ENCODE results near the gene VAMP4.
"Not testable (repeated sequence)": the region's sequence is repeated elsewhere in the genome, so short reads cannot be mapped to it uniquely, and the experiment has no call there.

Gene VAMP4

DNA sequence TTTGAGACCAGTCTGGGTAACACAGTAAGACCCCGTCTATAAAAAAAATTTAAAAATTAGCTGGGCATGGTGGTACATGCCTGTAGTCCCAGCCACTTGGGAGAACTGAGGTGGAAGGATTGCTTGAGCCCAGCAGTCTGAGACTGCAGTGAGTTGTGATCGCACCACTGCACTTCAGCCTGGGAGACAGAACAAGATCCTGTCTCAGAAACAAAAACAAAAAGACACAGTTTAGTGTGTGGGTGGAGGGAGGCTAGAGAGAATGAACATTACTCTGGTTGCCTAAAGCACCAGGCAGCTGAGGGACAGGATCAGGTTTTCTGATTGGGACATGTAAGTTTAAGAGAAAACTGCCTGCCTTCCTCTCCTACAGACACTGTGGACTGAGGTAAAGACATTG, 42.3 kb downstream of the VAMP4 start:
- no peak for DNase-seq (ENCODE audit: low spot score)

DNA sequence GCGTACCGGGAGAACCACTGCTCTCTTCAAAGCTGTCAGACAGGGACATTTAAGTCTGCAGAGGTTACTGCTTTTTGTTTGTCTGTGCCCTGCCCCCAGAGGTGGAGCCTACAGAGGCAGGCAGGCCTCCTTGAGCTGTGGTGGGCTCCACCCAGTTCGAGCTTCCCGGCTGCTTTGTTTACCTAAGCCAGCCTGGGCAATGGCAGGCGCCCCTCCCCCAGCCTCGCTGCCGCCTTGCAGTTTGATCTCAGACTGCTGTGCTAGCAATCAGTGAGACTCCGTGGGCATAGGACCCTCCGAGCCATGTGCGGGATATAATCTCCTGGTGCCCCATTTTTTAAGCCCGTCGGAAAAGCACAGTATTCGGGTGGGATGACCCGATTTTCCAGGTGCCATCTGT, 46.1 kb downstream of the VAMP4 start:
- DNase-seq (ENCODE audit: low spot score) = not testable (repeated sequence)

DNA sequence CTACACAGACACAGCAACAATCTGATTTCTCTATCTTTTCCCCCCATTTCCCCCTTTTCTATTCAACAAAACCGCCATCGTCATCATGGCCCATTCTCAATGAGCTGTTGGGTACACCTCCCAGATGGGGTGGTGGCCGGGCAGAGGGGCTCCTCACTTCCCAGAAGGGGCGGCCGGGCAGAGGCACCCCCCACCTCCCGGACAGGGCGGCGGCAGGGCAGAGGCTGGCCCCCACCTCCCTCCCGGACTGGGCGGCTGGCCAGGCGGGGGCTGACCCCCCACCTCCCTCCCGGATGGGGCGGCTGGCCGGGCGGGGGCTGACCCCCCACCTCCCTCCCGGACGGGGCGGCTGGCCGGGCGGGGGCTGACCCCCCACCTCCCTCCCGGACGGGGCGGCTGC, 48.3 kb downstream of the VAMP4 start:
- DNase-seq (ENCODE audit: low spot score) = not testable (repeated sequence)

DNA sequence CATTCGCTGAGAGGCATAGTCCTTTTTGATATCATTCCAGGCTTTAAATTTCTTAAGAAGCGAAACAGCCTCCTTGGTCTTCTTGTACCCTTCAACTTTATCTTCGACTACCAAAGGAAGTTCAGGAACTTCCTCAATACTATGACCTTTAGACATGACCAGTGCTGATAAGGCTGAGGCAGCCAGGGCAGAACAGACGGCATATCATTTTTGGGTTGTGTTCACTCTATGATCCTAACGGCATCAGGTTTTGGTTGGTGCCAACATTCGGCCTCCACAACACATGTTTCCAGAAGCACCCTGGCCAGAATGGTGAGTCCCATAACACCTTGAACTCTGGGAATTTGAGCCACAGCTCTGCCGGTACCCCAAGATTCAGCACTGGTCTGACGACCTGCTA, 58.0 kb downstream of the VAMP4 start:
- no peak for DNase-seq (ENCODE audit: low spot score)

DNA sequence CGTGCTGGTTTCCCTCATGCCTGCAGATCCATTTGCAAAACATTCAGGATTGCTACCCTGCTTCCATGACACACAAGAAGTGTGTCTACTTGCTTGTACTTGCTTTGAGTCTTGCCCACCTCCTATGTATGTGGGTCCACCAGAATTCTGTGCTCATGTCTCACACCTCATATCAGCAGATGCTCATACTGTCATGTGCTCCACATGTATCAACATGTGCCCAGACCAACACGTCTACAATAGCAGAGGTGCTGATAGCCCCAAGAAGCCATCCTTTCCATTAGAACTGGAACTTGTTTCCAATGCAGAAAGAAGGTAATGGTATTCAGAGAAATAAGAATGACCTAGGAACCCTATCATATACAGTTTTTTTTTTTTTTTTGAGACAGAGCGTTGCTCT, 61.5 kb downstream of the VAMP4 start:
- no peak for DNase-seq (ENCODE audit: low spot score)

DNA sequence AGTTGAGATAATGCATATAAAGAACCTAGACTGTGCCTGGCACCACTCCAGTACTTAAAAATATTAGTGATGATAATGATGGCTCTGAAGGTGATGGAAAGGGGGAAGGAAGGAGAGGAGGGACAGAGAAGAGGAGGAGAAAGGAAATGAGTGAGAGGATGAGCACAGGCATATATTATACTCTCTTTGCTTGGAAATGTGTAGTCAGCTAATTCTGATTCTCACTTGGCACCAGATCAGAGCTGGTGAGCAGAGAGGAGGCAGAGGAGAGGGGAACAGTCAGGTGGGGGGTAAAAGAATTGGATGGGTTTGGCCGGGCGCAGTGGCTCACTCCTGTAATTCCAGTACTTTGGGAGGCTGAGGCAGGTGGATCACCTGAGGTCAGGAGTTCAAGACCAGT, 65.0 kb downstream of the VAMP4 start:
- DNase-seq (ENCODE audit: low spot score) = no peak

DNA sequence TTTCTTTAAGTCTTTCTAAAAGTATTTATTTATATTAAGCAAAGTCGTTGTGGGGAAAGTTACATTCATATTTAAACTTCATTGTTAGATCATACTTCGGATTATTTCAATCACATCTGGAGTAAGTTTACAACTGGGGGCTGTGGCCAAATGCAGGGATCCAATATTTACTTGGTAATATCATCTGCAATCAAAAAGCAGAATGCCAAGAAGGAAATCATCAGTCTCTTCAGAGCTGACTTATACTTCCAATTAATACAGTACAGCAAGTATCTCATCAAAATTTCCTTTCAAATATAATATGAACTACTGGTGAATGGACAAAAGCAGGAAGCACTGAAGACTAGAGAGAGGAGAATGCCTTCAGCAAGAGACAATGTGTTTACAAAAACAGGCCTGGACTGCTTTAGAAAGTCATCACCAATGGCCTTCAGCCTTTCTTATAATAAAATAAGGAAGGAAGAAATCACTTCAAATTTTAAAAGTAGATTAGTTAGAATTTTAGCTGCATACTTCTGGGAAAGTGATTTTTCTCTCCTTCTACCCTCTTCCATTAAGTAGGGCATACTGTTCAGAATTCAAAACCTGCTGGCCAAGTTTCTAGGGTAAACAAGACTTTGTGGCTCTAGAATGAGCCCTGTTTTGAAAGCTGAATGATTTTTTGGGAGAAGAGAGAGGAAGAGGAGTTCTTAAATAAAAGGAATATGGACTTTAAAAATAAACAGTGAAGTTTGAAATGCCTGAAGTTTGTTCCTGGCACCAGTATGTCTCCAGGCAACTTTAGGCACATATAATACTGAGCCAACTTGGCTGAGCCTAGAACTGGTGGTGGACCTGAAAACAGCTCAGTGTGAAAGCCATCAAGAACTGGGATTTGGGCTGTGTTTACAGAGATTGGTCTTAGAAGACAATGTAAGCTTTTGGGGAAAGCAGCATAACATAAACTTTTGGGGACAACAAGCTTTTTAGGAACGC, 67.1 kb downstream of the VAMP4 start:
- DNase-seq (ENCODE audit: low spot score) = no peak

DNA sequence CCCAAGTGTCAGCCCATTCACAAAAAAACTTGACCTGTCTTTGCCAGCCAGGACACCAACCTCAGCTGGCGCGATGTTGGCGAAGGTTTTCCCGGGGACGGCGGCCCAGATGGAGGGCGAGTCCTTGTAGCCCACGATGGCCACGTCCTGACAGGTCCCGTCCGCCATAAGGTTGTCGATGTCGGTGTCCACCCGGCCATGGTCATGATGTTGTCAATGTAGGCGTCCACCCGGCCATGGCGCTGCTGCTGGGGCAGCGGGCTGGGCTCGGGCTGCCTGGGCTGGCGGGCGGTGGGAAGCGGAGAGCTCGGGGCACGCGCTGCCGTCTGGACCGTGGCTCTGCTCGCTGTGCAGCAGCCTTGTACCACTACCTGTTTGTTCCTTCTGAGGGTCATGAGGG, 71.1 kb downstream of the VAMP4 start:
- no peak for DNase-seq (ENCODE audit: low spot score)

DNA sequence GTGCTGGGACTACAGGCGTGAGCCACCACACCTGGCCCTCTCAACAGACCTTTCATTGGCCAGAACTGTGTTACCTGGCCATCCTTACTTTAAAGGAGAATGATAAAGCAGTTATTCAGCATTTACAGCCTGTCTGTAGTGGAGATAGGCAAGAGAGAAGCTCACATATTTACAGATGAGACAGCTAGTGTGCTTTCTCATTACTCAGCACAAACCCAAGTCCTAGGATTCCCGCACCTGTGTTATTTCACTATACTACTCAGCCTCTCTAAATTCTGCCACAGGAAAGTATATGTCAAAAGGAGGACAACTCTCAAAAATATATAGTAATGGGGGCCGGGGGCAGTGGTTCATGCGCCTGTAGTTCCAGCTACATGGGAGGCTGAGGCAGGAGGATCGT, 73.5 kb downstream of the VAMP4 start:
- DNase-seq (ENCODE audit: low spot score) = no peak

DNA sequence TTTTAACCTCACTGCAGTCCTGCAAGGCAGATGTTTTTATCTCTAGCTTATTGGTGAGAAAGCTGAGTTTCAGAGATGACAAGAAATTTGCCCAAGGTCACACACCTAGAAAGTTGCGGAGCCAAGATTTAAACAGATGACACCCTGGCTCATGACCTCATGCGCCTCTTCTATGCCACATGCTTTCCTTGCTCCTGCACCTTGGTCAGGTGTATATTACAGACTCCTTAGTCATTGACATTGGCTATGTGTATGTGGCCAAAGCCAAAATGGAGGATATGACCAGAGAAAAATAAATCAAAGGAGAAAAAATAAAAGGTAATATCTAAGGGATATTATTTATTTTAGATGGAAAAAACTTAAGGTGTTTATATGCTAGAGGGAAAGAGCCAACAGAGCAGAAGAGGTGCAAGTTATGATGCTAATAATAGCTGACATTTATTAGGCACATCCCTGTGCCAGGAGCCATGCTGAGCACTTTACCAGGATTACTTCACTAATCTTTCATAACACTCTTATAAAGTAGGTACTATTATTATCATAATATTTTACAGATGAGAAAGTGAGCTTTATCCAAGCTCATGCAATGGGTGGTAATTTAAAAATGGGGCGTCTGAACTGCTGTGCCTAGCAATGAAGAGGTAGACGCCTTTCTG, 75.6 kb downstream of the VAMP4 start:
- DNase-seq (ENCODE audit: low spot score) = no peak

DNA sequence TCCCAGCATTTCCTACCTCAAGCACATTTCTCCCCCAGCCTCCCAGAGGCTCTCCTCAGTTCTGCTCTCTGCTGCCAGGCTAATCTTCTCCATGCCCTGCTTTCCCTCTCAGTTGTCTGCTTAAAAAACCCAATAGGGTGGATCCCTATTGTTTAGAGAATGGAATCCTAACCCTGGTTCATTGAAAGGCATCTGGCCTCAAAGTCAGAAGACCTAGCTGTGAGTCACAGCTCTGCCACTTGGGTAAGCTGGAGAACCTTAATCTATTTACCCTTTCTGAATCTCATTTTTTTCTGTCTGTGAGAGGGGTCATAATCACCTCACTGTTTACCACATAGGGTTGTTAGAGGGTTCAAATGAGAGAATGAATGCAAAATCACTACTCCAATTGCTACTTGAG, 76.9 kb downstream of the VAMP4 start:
- no peak for DNase-seq (ENCODE audit: low spot score)

DNA sequence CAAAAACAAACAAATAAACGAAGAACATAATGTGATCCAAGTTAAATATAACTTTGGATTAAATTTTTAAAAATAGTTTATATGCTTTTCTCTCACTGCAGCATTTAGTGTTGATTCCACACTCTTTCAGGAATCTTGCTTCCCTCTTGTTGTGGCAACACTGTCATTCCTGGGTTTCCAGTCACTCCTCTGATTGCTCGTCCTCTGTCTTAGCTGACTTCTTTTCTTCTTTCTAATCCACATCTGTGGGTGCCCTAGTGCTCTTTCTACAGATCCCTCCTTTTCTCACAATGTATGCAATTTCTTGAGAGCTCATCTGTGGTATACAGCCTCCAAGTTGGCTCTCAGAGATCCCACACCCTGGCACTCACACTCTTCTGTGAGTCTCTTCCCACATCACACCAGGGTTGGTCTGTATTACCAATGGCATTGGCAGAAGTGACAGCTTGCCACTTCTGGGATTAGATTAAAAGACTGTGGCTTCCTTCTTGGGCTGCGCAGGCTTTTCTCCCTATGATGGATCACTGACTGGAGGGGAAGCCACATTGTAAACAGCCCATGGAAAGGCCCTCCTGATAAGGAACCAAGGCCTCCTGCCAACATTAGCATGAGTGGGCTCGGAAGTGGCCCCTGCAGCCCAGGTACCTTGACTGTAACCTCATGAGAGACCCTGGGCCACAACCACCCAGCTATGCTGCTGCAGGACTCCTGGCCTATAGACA, 77.8 kb downstream of the VAMP4 start:
- no peak for DNase-seq (ENCODE audit: low spot score)

DNA sequence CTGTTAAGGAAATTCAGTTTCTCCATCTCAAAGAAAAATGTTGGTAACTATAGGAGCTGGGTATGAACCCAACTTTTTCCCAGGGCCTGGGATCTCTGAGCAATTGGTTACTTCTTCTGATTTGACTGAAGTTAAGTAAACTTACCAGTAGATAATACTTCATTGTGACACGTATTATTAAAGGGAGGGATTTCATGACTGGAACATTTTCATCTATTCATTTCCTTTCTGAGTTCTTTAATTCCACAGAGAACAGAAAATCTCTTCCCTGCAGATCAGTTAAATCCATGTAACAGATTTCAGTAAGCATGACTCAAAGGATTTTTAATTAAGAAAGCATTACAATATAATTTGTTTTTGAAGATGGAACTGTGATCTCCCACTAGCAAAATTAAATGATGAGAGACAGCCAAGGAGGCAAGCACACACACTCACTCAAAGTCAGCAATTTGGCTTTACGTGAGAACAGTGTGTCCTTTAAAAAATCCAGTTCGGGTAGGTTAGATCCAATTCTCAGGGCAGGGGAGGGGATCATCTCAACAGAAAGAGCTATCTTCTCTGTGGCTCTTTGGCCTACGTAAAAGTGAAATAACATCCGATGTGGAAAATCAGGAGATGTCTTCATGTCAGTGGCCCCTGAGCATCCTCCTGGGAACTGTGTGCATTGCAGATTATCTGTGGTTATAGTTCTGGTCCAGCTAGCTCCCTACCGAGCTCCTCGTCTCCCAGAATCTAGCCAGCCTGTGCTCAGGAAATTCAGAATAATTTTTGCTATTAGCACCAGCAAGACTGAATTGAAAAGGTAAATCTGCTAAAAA, 78.6 kb downstream of the VAMP4 start:
- no peak for DNase-seq (ENCODE audit: low spot score)

DNA sequence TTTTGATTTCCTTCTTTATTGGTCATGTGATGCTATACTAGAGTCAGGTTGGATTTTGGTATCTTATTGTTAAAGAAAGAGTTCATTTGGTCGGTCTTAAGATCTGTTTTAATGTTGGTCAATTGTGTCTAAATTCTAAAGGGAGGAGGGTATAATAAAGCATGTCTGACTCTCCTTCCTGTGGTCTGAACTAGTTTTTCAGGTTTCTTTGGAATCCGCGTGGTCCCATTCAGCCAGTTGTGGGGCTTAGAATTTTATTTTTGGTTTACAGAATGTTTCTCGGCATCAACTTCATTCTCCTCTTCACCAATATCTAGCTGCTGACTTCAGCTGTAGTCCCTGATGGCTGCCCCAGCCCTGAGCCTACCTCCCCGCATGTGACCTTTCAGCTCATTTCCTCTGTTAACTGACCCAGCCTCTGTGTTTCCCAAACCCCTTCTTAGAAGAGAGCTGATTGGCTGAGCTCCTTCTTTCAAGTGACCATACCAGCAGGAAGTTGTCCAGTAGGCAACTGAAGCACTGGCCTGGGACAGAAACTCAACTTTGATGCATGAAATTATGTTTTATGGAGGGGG, 80.7 kb downstream of the VAMP4 start:
- DNase-seq (ENCODE audit: low spot score) = no peak

DNA sequence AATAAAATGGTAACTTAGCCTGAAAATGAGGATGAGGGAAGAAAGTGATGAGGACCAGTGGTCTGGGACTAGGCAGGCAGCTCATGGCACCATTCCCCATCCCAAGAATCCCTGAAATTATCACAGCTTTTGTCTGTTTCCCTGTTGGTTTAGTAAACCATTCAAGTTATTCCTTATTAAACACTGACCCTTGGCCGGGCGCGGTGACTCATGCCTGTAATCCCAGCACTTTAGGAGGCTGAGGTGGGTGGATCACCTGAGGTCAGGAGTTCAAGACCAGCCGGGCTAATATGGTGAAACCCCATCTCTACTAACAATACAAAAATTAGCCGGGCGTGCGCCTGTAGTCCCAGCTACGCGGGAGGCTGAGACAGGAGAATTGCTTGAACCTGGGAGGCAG, 85.7 kb downstream of the VAMP4 start:
- DNase-seq (ENCODE audit: low spot score) = not testable (repeated sequence)

DNA sequence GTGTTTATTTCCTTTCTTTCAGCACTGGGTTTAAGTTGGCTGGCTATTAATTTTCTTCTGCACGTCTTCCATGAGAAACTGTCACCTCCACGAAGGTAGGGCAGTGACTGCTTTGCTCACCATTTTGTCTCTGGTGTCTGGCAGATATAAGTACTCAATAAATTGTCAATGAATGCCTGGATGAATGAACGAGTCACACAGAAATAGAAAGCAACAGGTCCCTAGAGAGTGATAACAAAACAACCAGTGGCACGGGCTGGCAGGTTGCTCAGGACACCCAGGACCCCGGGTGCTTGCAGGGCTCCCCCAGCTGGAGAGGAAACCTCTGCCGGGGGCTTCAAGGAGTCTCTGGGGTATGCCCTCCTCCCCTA, 86.1 kb downstream of the VAMP4 start:
- DNase-seq (ENCODE audit: low spot score) = no peak

DNA sequence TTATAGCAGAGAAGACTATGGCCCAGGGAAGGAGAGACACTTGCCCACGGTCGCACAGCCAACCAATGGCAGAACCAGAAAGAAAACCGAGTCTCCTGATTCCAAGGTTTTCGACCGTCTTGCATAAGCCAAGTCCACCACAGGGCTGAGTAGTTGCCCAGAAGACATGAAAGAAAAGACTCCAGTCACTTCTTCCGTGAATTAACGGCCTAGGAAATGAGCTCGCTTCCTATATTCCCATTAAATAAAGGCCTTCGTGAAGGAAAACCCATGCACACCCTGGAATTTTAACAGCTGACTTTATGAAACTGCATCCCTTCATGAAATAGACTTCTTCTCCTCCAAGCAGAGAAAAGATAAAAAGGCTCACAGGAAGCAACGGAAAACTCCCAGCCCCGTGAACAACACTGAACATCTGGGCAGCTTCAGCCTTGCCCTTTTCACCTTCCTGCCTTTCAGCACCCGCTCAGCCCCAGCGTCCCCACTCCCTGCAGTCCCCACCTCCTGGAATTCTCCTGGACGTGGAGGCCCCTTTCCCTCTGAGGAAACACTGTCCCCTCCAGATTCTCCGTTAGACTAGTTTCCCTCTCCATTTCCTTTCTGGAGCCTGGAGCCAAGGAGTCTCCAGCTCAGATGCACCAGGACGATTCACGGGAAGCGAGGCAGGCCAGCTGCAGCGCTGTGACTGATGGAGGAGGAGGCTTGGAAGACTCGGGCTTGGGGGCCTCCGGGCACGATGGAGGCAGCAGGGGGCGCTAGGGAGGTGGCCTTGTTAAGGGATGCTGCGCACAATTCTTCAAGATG, 86.7 kb downstream of the VAMP4 start:
- DNase-seq (ENCODE audit: low spot score) = no peak

DNA sequence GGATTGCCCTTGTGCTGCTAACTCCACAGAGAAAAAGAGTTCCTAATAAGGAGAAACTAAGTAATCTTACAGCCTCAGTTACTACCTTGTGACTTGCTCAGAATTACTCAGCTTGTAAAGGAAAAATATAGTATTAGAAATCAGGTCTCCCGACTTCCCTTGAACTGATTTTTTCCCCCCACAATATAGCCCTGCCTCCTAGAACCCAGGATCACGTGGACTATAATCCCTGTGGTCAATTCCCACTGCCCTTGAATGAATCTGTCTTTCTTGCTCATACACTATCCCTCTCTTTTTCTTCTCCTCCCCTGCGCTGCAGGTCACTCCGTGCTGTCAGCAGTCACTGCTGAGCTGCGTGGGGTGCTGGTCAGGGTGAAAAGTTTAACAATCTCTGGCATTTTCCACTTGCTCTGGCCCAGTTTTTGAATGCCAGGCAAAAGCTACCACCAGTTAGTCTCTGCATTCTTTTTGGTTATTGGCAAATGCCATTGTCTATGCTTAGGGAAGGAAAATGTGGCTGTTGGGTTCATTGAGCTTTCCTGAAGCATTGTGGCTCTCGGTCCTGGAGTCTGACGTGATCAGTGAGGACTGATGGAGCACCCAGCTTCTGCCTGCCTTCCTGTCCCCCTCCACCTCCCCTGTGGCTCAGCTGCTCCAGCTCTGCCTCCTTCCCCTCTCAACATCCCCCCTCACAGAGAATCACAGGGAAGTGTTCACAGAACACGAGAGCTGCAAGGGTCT, 87.5 kb downstream of the VAMP4 start:
- DNase-seq (ENCODE audit: low spot score) = no peak

DNA sequence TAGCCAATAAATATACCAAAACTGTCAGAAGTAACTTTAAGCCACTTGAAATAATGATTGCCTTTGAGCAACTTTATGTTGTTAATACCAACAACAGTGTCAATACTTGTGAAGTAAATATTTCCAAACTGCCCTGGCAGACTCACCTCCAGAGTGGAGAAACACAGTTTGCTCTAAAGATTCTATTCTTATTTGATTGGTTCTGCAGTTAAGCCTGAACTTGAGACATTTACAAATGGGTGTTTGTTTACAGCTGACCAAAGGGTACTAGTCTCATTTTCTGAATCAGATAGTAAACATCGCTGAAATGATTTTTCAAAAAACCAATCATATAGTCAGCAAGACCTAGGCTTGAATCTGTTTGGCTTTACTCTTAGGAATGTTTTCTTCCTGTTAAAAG, 88.1 kb downstream of the VAMP4 start:
- no peak for DNase-seq (ENCODE audit: low spot score)

DNA sequence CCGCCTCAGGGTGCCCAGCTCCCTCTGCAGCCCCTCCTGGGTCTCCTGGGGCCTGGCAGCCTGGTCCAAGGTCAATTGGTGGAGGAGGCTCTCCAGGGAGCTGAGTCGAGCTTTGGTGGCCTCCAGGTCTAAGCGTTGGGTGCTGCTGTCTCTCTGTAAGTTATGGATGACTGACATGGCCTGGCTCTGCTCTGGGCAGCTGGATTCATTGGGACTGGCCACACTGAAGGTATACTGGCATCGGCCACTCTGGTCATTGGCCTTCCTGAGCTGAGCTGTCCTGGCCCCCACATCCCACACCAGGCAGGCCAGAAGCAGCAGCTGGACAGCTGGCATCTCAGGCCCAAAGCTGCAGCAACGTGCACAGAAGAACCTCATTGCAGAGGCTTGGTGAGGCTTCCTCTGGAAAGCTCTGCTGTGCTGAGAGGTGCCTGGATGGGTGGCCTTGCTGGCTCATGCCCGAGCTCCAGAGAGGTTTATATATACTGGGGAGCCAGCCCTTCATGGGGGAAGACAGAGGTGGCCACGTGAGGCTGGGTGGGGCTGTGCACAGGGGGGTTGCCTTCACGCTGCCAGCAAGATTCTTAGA, 89.5 kb downstream of the VAMP4 start, which contains the start of gene MYOC:
TSS of gene MYOC (minus strand) at position 455 of the 589 bp plus-strand sequence. CDS start at position 378, 77 bp downstream.
- DNase-seq (ENCODE audit: low spot score) = no peak
